GM23248 (cell line): Measurements from ENCODE around the gene NAA20. TPM values are rescaled to one million over a fixed set of nuclear protein-coding genes. Genes with fewer than 3 reads are reported as not detected.

Experiments
- DNase-seq: peaks from one replicate; pipeline ENCODE4 v3.0.0-alpha.2; 2015
- H2AFZ ChIP-seq: fragments of 200-600 bp; sonication (generic); 2 replicates; pipeline ENCODE4 v1.6.1; 2016; ENCODE audit warnings: antibody characterized with exemption
- H3F3A ChIP-seq: fragments of 200-600 bp; sonication (generic); 2 replicates; pipeline ENCODE4 v1.6.1; 2016; ENCODE audit warnings: mild to moderate bottlenecking, antibody characterized with exemption, mixed run types; ENCODE audit not compliant: insufficient read depth
- H3K27ac ChIP-seq: fragments of 200-600 bp; sonication (generic); 2 replicates; pipeline ENCODE4 v1.5.1; 2016; ENCODE audit warnings: mild to moderate bottlenecking
- H3K27me3 ChIP-seq: fragments of 200-600 bp; sonication (generic); replicated peaks from 2 replicates; pipeline ENCODE4 v1.6.1; 2016; ENCODE audit warnings: mild to moderate bottlenecking; ENCODE audit not compliant: insufficient read depth
- H3K36me3 ChIP-seq: fragments of 200-600 bp; sonication (generic); 2 replicates; pipeline ENCODE4 v1.6.1; 2016; ENCODE audit warnings: low read depth, mild to moderate bottlenecking
- H3K4me1 ChIP-seq: fragments of 200-600 bp; sonication (generic); 2 replicates; pipeline ENCODE4 v1.6.1; 2016; ENCODE audit warnings: mild to moderate bottlenecking; ENCODE audit not compliant: insufficient read depth
- H3K4me2 ChIP-seq: fragments of 200-600 bp; sonication (generic); one replicate; pipeline ENCODE4 v1.6.1; 2016; ENCODE audit warnings: mild to moderate bottlenecking; ENCODE audit not compliant: unreplicated experiment
- H3K4me3 ChIP-seq: fragments of 200-600 bp; sonication (generic); 2 replicates; pipeline ENCODE4 v1.5.1; 2016; ENCODE audit warnings: mild to moderate bottlenecking
- H3K79me2 ChIP-seq: fragments of 200-600 bp; sonication (generic); 2 replicates; pipeline ENCODE4 v1.6.1; 2016; ENCODE audit warnings: mild to moderate bottlenecking; ENCODE audit not compliant: insufficient read depth
- H3K9ac ChIP-seq: fragments of 200-600 bp; sonication (generic); 2 replicates; pipeline ENCODE4 v1.6.1; 2016; ENCODE audit warnings: mild to moderate bottlenecking
- H3K9me2 ChIP-seq: fragments of 200-600 bp; sonication (generic); 2 replicates; pipeline ENCODE4 v1.6.1; 2016; ENCODE audit warnings: mixed run types, mild to moderate bottlenecking, moderate library complexity; ENCODE audit not compliant: insufficient read depth
- H3K9me3 ChIP-seq: fragments of 200-600 bp; sonication (generic); one replicate; pipeline ENCODE4 v1.6.1; 2017; ENCODE audit warnings: low read depth
- H4K20me1 ChIP-seq: fragments of 200-600 bp; sonication (generic); 2 replicates; pipeline ENCODE4 v1.6.0; 2016; ENCODE audit not compliant: insufficient read depth
- EZH2 ChIP-seq: fragments of 200-600 bp; sonication (generic); IDR thresholded peaks from 2 replicates; pipeline ENCODE4 v1.6.1; 2018; ENCODE audit warnings: antibody characterized with exemption, mild to moderate bottlenecking; ENCODE audit not compliant: insufficient read depth, poor library complexity, severe bottlenecking
- EZH2phosphoT487 ChIP-seq: fragments of 200-600 bp; sonication (generic); IDR thresholded peaks from 2 replicates; pipeline ENCODE4 v1.6.1; 2018; ENCODE audit warnings: antibody characterized with exemption, moderate library complexity, mild to moderate bottlenecking, low read depth; ENCODE audit not compliant: insufficient read depth
- WGBS, 2 experiments: methylation state at CpG; one replicate each; pipeline ENCODE4 v1.1.6; 2015 to 2017; ENCODE audit warnings: low lambda C conversion rate in 2 of 2, low coverage in 1 of 2; ENCODE audit errors: missing lambda C conversion rate in 2 of 2; 5-methylcytosine and 5-hydroxymethylcytosine counted together
- in situ Hi-C: fragments of 300-500 bp; cut with MboI; formaldehyde crosslinking; loops from 2 replicates; pipeline ENCODE4 v1.15.0; 2020
- polyA plus RNA-seq: library from polyadenylated mRNA; unstranded; fragments of >200 nt; fragmentation: Nextera tagmentation; extraction: Ambion mirVana; gene quantifications from 2 replicates; pipeline ENCODE4 v1.2.1, GENCODE V29; 2016
- total RNA-seq: library from RNA; depleted of rRNA; stranded (reverse); fragments of >200 nt; shearing (Covaris generic); gene quantifications from 2 replicates; pipeline ENCODE4 v1.2.3, GENCODE V29; 2014

Gene NAA20
- total and polyA plus RNA-seq, 2 experiments from 2014 or later, result 66.4 to 163 TPM

DNA sequence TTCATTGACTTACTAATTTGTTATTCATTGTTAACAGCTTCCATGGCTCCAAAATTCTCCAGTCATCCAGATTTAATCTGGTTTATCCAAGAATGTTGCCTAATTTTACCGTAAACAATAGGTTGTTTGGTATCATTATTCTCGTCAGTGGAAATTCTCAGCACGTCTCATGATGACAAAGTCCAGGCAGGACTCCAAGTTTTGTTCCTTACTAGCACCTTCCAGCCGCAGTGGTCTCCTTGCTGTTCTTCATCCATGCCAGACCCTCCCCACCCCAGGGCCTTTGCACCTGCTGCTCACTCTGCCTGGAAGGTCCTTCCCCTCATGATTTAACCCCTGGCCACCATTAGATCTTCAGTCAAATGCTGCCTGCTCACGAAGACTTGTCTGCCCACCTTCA lies 48.1 kb upstream of the NAA20 start:
- Histone ChIP-seq H4K20me1 (no peaks in the 10 kb centered on the region), H3K27ac (no peak overlapping the region), H3K4me1 (peaks cover 22% of the 10 kb centered on the region), H3K79me2 (no peaks in the 10 kb centered on the region), H3K36me3 (no peaks in the 10 kb centered on the region), H2AFZ (no peak overlapping the region), H3K9me2 (no peaks in the 10 kb centered on the region), H3K4me3 (no peak overlapping the region), H3K9me3 (no peaks in the 10 kb centered on the region), H3F3A (peaks cover 20% of the 10 kb centered on the region), H3K4me2 (no peak overlapping the region), H3K27me3 (no peaks in the 10 kb centered on the region), H3K9ac (no peak overlapping the region)
- no peak for DNase-seq
- in situ Hi-C loops, result no loop called here
- 43 to 44% methylated on average over 5 of the region's 5 CpGs for WGBS, 2 experiments
- TF ChIP-seq EZH2, result no peak
- TF ChIP-seq EZH2phosphoT487, result no peak

DNA sequence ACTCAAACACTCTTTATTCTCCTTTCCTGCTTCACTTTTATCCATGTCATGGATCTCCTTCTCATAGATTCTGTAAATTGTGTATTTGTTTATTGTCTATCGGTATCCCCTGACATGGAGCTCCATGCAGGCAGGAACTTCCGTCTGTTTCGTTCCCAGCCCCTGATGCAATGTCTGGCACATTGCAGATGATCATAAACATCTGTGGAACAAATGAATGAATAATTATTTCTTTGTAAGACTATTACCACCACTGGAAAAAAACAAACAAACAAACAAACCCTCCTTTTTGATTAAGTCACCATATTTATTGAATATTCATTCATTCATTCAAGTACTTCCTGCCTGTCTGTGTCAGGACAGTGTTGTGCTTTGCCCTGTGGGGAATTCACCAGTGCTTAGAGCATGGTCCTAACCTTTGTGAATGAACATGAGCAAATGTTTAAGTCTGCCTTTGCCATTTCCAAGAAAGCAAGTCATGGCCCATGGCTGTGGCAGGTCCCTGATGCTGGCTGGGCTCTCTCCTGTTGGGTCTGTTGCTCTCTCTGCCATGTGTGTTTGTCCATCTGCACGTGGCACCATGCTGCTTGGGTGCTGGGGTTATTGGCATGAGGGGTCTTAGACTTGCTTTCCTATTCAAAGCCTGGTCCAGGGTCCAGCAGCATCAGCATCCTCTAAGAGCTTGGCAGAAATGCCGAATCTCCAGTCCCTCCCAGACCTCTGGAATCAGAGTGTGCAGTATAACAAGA lies 47.5 kb upstream of the NAA20 start:
- WGBS, 2 experiments, result 68 to 76% methylated on average over 5 of the region's 5 CpGs
- H3K9me3 ChIP-seq, result no peaks in the 10 kb centered on the region
- H4K20me1 ChIP-seq, result no peaks in the 10 kb centered on the region
- H3K27me3 ChIP-seq, result no peaks in the 10 kb centered on the region
- DNase-seq, result no peak
- H3K79me2 ChIP-seq, result no peaks in the 10 kb centered on the region
- H3K4me1 ChIP-seq, result peaks cover 21% of the 10 kb centered on the region
- no peak overlapping the region for H3K27ac ChIP-seq
- H3F3A ChIP-seq, result peaks cover 21% of the 10 kb centered on the region
- no peak overlapping the region for H3K9ac ChIP-seq
- no peak overlapping the region for H3K4me3 ChIP-seq
- H3K9me2 ChIP-seq, result no peaks in the 10 kb centered on the region
- H2AFZ ChIP-seq, result no peak overlapping the region
- TF ChIP-seq EZH2 (no peak), EZH2phosphoT487 (no peak)
- in situ Hi-C loops, result no loop called here
- H3K4me2 ChIP-seq, result no peak overlapping the region
- H3K36me3 ChIP-seq, result no peaks in the 10 kb centered on the region

- Histone ChIP-seq H3K9me2 (no peaks in the 10 kb centered on the region), H3K79me2 (peaks cover under 1% of the 10 kb centered on the region; the same call in 1 of the 2 replicates), H3K9me3 (no peaks in the 10 kb centered on the region), H3F3A (peaks cover 16% of the 10 kb centered on the region), H3K27ac (no peak overlapping the region), H3K36me3 (no peaks in the 10 kb centered on the region), H3K4me2 (no peak overlapping the region), H3K27me3 (no peaks in the 10 kb centered on the region), H2AFZ (no peak overlapping the region), H4K20me1 (no peaks in the 10 kb centered on the region), H3K9ac (no peak overlapping the region), H3K4me3 (no peak overlapping the region), H3K4me1 (peaks cover 15% of the 10 kb centered on the region)
- WGBS, 2 experiments, result 81 to 84% methylated on average over 5 of the region's 5 CpGs
- in situ Hi-C loops, result no loop called here
- DNase-seq, result no peak
- no peak for TF ChIP-seq EZH2phosphoT487
- no peak for TF ChIP-seq EZH2
Measured at GRCh38 chr20:19970256-19970765, 46.9 kb upstream of the NAA20 start.

GRCh38 chr20:19971116-19971515 lies 46.0 kb upstream of the NAA20 start:
- DNase-seq, result no peak
- no peaks in the 10 kb centered on the region for H4K20me1 ChIP-seq
- WGBS, 2 experiments, result 90 to 94% methylated on average over 11 of the region's 11 CpGs
- H3K4me3 ChIP-seq, result no peak overlapping the region
- no peak overlapping the region for H2AFZ ChIP-seq
- peaks cover 15% of the 10 kb centered on the region for H3K4me1 ChIP-seq
- H3K9me3 ChIP-seq, result no peaks in the 10 kb centered on the region
- H3K27ac ChIP-seq, result no peak overlapping the region
- TF ChIP-seq EZH2phosphoT487 (no peak), EZH2 (no peak)
- no peaks in the 10 kb centered on the region for H3K36me3 ChIP-seq
- peaks cover 9% of the 10 kb centered on the region for H3K79me2 ChIP-seq
- H3K27me3 ChIP-seq, result no peaks in the 10 kb centered on the region
- H3K9ac ChIP-seq, result no peak overlapping the region
- peaks cover 20% of the 10 kb centered on the region for H3F3A ChIP-seq
- H3K9me2 ChIP-seq, result no peaks in the 10 kb centered on the region
- H3K4me2 ChIP-seq, result no peak overlapping the region
- in situ Hi-C loops, result no loop called here
